ENCODE measurements around the gene SHOC2.
"Not testable (repeated sequence)": the region's sequence is repeated elsewhere in the genome, so short reads cannot be mapped to it uniquely, and the experiment has no call there.

SHOC2 gene

DNA sequence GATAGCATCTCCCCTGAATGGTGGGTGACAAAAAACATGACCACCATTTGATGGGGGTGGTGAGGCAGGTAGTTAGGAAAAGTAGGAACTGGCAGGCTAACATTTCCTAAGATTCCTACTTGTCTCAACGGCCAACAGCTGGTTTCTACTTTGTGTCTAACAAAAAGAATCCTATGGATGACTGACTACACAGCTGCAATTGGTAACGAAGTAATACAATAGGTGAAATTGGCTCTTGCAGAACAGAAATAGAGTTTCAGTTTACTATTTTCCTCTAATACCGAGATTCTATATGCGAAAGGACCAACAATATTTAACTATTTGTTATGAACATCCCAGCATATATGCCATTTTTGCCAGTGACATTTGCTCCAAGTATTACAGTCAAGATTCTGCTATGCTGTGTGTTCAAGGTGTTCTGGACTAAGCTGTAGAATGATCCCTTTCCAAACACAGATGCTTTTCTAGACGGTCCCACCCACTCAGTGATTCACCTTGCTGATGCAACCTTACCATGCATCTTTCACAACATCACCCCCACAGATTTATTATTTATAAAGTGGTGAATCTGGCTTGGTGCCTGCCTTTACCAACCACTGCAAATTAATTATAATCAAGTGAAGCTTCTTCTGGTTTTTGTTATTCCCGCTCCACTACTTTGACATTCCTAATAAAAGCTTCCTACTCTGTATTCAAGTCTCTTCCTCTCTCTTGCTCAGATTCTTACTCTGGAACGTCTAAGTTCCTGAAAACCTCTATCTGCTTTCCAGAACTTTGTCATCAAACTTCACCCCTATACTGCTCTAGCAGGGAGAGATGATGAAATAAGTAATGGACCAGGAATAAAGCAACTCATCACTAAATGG, 17.2 kb upstream of the SHOC2 start:
- DNase-seq (ENCODE audit: low read depth in 2 of 2) = peak in 1 of 2 donors; percentile 18

DNA sequence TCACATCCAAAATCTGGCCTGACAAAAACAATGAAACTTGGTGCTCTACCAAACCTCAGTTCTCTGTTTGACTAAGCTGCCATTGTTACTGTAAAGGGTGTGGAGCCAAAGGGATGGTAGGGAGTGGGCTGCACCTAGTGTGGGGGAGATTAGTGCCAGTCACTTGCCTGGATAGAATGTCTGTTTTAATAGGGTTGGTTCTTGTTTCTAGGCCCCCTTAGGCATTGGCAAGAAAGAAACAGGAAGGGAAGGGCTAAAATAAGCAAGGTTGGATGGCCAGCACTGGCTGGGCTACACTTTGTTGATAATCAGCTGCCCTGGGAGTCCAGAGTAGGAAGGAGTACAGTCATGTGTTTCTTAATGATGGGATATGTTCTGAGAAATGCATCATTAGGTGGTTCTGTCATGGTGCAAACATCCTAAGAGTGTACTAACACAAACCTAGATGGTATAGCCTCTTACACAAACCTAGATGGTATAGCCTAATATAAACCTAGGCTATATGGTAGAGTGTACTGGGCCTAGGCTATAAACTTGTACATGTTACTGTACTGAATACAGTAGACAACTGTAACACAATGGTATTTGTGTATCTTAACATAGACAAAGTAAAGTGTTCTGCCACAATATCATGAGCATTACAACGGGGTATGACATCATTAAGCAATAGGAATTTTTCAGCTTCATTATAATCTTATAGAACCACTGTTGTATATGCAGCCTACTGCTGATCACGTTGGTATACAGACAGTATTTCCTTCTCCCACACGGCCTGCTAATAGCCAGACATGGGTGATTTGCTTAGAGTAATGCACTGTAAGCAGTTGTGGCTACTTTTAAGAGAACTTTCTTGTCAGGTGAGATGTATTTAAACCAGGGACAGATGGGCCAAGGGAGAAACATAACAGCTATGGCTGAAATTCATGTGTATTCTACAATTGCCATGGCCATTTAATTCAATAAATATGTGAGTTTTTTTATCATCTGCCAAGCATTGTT, 15.8 kb upstream of the SHOC2 start:
- peak in 1 of 2 donors; percentile 11 for DNase-seq (ENCODE audit: low read depth in 2 of 2)

DNA sequence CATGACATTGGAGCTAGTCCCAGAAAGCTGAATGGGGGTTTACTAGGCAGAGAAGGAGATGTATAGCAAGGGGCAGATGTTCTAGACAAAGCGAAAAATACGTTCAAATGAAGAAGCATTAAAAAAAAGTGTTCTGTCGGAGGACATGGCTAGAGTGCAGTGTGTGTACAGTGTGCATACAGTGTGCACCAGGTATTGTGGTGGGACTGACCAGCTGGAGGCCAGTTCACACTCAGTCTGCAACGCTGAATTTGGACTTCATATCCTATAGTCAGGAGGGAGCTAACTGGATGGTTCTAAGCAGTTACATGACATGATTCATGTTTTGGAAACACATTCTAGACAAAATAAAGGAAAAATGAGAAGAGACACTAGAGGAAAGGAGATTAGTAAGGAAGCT, 9.3 kb upstream of the SHOC2 start:
- no peak for DNase-seq (ENCODE audit: low read depth in 2 of 2)

DNA sequence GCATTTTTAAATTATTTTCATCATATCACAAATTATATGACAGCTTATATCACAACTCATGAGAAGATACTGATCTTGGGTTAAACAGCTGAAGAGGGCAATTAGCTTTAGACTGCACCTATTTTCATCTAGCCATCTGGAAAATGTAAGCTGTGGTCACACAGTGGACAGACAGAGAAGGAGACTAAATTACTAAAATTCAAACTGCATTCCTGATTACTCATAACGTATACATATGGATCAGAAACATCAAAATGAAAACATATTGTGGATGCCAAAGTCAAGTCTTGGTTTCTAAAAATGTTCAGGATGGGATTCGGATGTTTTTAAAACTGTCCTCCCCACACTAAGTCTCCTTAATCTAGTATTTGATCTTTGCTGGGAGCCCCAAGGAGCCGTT, 7.0 kb upstream of the SHOC2 start:
- DNase-seq (ENCODE audit: low read depth in 2 of 2) = no peak

DNA sequence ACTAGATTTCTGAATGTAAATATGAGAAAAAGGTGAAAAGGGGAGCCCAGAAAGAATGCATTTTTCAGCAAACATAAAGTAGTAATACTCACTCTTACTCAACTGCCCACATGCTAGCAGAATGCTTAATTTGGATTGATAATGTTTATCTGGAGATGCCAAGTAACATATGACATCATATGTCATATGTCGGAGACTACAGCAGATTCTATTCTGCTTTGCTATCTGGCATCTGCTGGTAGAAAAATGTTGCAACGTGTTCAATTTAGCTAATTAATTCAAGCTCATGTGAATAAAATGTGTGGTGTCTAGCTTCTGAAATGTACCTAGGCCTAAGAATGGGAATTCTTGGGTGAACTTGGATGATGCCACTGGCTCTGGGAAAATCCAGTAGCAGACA, 5.0 kb upstream of the SHOC2 start:
- DNase-seq (ENCODE audit: low read depth in 2 of 2) = no peak

DNA sequence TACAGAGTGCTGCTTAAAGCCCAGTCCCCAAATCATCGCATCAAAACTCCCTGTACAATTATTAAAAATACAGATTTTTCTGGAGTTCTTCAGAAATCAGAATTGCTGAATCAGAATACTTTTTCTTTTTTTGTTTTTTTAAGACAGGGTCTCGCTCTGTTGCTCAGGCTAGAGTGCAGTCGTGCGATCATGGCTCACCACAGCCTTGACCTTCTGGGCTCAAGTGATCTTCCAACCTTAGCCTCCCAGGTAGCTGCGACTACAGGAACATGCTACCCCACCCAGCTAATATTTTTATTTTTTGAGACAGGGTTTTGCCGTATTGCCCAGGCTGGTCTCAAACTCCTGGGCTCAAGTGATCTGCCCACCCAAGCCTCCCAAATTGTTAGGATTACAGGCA, 4.4 kb upstream of the SHOC2 start:
- no peak for DNase-seq (ENCODE audit: low read depth in 2 of 2)

DNA sequence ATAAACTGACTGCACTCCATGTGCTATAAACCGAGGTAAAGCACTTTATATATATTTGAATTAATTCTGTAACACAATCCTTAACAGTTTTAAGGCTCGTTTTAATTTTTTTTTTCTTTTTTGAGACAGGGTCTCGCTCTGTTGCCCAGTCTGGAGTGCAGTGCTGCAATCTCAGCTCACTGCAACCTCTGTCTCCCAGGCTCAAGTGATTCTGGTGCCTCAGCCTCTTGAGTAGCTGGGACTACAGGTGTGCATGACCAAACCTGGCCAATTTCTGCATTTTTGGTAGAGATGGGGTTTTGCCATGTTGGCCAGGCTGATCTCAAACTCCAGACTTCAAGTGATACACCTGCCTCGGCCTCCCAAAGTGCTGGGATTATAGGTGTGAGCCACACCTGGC, 3.8 kb upstream of the SHOC2 start:
- DNase-seq (ENCODE audit: low read depth in 2 of 2) = not testable (repeated sequence)

DNA sequence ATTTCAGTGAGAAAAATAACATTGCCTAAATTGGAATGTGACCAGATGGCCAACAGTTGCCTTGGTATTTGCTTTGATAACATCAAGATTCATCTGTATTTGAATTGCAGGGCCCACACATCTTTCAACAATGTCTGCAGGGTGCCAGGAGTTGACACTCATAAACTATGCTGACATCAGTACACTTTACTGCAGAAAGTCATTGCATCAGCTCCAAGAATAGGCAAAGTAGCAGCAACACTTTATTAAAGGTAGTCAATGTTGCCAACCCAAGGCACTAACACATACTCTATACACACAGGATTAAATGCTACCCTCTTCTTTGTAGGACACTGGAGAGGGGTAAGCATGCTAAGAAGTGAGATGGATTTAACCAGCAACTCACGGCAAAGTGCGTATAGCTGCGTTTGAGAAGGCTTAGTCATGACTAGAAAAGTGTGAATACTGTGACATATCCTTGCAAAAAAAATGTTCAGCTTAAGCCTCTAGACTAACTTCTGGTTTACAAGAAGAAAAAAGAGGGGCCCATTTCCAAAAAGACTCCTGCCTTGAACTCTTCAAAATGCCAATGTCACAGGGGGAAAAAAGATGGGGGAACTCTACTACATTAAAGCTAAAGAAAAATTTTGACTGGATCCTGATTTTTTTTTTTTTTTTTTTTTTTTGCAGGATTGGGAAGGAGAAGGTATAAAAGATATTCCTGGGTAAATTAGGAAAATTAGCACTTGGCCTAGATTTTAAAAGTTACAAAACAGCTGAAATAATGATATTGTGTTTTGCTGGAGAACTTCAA, 2.7 kb upstream of the SHOC2 start:
- DNase-seq (ENCODE audit: low read depth in 2 of 2) = no peak

DNA sequence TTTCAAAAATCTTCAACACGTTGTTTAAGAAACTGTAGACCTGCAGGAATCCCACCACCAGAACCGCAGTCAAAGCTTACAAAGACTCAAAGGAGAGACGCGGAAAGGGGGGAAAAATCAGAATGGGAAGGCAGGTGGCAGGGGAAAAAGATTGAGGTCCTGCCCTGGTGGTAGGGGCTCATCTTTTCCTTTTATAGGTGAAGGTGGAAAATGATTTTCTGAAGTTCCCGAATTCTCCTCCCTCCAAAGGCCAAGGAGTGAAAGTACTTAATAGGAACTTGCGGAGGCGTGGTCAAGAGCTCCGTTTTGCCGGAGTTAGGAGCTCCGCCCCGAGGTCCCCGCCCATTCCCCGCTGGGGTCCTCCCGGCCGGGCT, 1.1 kb upstream of the SHOC2 start:
- peak; percentile 85 to 89 for DNase-seq (ENCODE audit: low read depth in 2 of 2)

DNA sequence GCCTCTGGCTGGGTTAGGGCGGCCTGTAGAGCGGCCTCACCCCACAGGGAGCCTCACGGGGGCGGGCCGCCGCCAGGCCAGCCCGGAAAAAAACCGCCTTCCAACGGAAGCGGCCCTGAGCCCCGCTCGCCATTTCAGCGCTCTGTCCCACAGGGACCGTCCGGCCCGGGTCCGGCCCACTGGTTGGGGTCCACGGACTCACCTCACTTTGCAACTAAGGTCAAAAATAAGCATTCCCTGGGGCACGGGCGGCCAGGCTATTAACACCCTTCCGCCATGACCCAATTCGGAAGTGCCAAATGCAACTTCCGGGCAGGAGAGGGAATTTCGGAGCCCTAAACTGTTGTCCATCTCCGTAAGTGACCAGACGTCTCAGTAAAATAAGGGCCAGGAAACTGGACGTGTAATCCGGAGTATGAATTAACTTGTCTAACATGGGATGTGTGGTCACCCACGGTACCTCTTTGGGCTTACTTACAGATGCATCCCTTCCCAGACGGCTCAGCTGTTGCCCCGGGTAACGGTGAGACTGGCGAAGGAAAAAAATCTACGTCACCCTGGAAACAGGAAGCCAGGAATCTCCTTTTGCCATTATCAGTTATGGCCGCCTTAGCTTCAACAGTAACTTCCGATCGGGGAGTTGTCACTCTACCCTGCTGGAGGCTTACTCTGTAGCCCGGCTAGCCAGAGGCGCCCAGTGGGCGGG, 608 bp upstream of the SHOC2 start, which contains the start of gene BBIP1:
BBIP1 (minus strand) TSS at position 538 of the 706 bp plus-strand sequence. CDS start 1,023 bp downstream, outside the sequence.
- no peak for DNase-seq (ENCODE audit: low read depth in 2 of 2)

DNA sequence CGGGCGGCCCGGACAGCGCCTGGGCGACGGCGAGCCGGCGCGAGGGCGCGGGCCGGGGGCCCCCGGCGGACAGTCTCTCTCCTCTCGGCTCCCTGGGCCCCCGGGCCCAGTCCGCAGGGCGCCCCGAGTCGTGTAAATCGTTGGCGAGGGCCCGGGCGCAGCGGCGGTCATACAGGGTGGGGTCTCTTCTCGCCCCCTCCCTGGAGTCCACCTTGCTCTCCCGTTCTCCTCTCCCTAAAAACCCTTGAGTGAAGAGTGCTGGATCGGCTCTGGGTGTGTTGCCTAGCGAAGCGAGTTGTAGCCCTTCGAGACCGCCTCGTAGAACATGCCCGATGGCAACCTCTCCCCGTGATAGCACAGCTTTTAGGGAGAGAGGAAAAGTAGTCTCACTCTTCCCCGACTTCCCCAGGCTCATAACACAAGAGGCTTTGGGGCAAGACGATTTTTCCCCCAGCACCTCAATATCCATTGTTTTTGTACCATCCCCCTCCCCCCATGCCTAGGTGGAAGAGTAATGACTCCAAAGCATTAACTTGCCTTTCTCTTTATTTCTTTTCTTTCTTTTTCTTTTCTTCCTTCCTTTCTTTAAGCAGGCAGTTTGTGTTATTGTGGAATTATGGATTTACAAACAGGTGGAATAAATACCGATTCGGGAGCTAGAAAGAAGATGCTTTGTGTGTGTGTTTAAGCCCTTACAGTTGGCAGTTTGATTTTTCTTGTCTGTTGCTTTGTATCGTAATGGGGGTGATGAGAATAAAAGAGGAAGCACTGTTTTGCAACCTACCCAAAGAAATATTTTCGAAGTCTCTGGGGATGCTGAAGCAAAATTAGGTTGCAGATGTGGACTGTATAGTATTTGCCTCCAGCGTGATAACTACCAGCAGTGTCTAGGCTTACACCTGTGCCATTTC, 822 bp downstream of the SHOC2 start:
- DNase-seq (ENCODE audit: low read depth in 2 of 2) = no peak

DNA sequence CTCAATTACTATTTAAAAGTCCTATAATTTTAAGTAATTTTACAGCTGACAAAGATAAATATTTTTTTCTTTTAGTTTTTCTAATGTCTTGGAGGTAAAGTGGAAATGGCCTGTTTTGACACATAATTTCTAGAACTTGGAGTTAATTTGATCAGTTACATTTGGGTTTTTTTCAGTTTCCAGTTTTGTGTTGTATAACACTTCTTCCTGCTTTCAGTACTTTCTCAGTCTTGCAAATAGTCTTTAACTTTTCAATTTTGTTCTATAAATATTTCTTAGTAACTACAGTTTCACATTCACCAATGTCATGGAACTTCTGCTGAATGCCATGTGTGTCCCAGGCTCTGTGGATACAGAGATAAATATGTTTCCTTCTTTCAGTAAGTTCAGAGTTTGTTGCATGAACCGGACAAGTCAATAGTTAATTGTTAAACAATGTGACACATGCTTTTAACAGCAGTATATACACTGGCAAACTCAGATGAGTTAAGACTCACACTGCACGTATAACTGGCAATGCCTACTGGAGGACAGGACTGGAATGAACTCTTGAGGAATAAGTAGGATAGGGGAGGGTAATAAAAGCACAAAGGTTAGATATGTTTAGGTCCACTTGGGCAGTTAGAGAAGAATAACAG, 4.6 kb downstream of the SHOC2 start:
- no peak for DNase-seq (ENCODE audit: low read depth in 2 of 2)

DNA sequence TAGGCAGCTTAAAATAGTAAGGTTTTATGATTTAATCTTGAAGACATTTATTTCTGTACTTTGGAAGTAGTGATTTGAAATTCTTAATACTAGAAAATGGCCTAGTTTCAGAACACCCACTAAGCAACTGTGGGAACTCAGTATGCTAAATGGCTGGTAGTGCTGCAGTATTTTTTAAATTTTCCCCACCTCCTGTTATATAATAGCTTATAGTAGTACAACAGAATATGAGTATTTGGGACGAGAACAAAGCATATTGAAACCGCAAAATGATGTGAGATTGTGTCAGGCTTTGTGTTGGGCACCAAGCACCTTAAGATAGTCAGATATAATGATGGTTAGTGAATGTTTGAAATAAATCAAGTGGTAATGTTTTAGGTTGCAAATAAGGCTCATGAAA, 8.1 kb downstream of the SHOC2 start:
- DNase-seq (ENCODE audit: low read depth in 2 of 2) = no peak

DNA sequence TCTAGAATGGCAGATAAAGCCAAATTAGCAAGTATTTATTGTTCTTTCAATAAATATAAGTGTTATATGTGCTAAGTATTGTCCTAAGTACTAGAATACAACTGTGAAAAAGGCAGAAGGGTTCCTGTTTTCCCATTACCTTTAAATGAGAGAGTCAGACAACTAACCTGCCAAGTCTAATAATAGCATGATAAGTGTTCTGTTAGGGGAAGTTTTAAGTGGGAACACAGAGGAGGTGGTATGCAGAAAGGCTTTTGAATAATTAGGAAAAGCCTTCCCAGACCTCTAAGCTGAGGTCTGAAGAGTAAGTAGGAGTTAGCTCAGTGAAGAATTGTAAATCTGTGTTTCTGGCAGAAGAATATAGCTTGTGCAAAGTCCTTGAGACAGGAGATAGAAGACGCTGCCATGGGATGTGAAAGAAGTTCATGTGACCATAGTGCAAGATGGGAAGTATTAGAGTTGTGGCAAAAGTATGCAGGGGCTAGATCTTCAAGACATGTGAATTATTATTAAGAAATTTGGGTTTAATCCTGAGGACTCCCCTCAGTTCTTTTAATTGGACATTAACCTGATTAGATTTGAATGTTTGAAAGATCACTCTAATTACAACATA, 12.5 kb downstream of the SHOC2 start:
- DNase-seq (ENCODE audit: low read depth in 2 of 2) = no peak

DNA sequence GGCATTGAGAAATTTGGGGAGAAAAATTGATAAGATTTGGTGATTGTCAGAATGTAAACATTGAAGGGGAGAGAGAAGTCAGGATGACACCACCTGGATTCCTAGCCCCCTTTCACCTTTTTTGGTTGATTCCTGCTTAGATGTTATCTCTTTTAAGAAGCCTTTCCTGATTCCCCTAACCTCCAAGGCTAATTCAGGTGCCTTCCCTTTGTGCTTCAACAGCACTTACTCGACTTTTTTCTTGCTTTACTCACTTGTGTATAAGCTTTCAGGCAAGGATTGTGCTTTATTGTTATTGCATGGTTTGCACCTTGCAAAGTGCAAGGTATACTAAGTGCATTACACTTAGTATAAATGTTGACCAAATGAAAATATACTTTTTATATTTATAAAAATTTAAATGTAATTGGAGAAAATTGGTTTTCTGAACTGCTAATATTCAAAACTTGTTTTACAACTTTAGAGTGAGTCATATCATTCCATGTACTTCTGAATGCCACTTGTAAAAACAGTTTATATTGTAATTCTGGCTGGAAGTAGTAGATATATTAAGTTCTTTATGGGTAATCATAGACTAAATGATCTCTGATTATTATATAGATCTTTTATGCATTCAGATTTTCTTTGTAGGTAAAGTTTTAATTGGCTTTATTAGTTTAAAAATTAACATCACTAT, 13.2 kb downstream of the SHOC2 start:
- no peak for DNase-seq (ENCODE audit: low read depth in 2 of 2)

DNA sequence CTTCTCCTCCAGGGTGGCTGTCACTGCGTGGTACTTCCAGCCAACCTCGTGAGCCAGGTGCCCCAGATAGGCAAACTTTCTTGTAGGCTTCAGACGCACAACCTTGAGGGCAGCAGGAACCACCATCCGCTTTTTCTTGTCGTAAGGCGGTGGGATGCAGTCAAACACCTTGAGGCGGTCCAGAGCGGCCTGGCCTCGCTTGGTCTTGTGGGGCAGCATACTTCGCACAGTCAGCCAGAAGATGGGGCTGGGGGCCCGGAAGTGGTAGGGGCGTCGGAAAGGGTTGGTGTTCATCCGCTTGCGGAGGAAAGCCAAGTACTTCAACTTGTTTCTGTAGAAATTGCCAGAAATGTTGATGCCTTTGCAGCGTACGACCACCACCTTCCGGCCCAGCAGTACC, 17.4 kb downstream of the SHOC2 start:
- no peak for DNase-seq (ENCODE audit: low read depth in 2 of 2)

DNA sequence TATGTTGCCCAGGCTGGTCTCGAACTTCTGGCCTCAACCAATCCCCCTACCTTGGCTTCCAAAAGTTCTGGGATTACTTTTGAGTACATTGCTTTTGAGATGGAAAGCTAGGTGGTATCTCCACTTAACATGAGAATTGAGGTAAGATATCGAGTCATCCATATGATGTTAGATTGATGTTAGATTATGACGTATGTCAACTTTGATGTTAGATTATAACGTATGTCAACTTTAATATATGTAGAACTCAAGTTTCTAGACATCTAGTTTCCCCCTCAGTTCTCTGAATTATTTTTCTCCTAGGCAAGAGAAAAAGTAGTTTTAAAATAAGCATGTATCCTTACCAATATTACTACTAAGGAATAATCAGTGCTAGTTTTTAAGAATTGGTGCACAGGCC, 20.0 kb downstream of the SHOC2 start:
- DNase-seq (ENCODE audit: low read depth in 2 of 2) = no peak

DNA sequence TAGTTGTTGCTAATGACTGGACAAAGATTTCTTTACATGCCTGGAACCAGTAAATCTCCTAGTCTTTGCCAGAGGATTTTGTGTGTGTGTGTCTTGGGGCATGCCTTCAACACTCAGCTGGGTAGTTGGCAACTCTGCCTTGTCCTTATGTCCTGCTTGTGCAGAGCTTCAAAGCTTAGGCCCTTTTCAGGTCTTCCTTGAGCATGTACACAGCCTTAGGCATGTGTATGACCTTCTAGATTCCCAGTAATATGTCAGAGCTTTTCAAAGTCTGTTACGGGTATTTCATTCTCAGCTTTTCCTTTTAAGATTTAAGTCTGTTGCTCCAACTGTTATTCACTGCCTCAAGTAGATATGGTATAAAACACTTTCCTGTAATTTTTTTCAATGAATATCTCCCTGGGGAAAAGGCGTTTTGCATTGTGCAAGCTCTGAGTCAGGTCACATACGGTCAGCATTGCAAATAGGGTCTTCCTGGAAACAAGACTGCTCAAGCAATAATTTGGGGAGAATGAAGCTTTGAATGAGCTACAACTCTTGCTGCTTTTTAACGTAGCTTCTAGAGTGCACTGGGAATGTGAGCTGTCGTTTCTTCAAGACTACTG, 25.5 kb downstream of the SHOC2 start:
- no peak for DNase-seq (ENCODE audit: low read depth in 2 of 2)
